Osteoblast (primary cell): ENCODE measurements around the gene SP110. TPM values are rescaled to one million over a fixed set of nuclear protein-coding genes. Genes with fewer than 3 reads are reported as not detected.

ENCODE experiments used
- DNase-seq: peaks from one replicate; pipeline ENCODE4 v3.0.0; 2011; ENCODE audit warnings: low spot score, mixed read lengths; ENCODE audit not compliant: insufficient read length; ENCODE audit errors: missing footprints
- H2AFZ ChIP-seq: 2 replicates; pipeline ENCODE4 v1.6.0; 2011; ENCODE audit warnings: mild to moderate bottlenecking, low read length
- H3K27ac ChIP-seq: 2 replicates; pipeline ENCODE4 v1.5.1; 2011; ENCODE audit warnings: mild to moderate bottlenecking, low read depth, low read length, moderate library complexity
- H3K27me3 ChIP-seq: 2 replicates; pipeline ENCODE4 v1.6.0; 2012; ENCODE audit warnings: mild to moderate bottlenecking, control low read depth, inconsistent platforms, low read length, moderate library complexity; ENCODE audit not compliant: insufficient read depth
- H3K36me3 ChIP-seq: 2 replicates; pipeline ENCODE4 v1.5.1; 2011; ENCODE audit warnings: mild to moderate bottlenecking, low read length, control low read depth, moderate library complexity; ENCODE audit not compliant: insufficient read depth
- H3K4me1 ChIP-seq: 2 replicates; pipeline ENCODE4 v1.5.1; 2011; ENCODE audit warnings: mild to moderate bottlenecking, low read length, control low read depth, moderate library complexity; ENCODE audit not compliant: insufficient read depth
- H3K4me2 ChIP-seq: 2 replicates; pipeline ENCODE4 v1.6.0; 2011; ENCODE audit warnings: mild to moderate bottlenecking, low read length; ENCODE audit not compliant: insufficient read depth
- H3K4me3 ChIP-seq: fragments of 200-600 bp; sonication (generic); 3 replicates; pipeline ENCODE4 v1.5.1; 2012; ENCODE audit warnings: mild to moderate bottlenecking, low read length, inconsistent platforms; ENCODE audit not compliant: insufficient read depth
- H3K79me2 ChIP-seq: 2 replicates; pipeline ENCODE4 v1.6.0; 2012; ENCODE audit warnings: mild to moderate bottlenecking, low read length, control low read depth, inconsistent platforms; ENCODE audit not compliant: insufficient read depth
- H3K9me3 ChIP-seq: 2 replicates; pipeline ENCODE4 v1.5.1; 2011; ENCODE audit warnings: low read depth, low read length, control low read depth
- H4K20me1 ChIP-seq: 2 replicates; pipeline ENCODE4 v1.6.0; 2012; ENCODE audit warnings: mild to moderate bottlenecking, low read length, control low read depth; ENCODE audit not compliant: insufficient read depth
- CTCF ChIP-seq: IDR thresholded peaks from 2 replicates; pipeline ENCODE4 v1.5.1; 2011; ENCODE audit warnings: mild to moderate bottlenecking, low read depth, low read length, moderate library complexity; ENCODE audit errors: extremely low read depth
- total RNA-seq: library from RNA; depleted of rRNA; stranded (reverse); fragments of >200 nt; gene quantifications from 2 replicates; pipeline ENCODE4 v1.2.3, GENCODE V29; 2012

The SP110 gene
- total RNA-seq, 1 donor = 15.9 TPM

DNA sequence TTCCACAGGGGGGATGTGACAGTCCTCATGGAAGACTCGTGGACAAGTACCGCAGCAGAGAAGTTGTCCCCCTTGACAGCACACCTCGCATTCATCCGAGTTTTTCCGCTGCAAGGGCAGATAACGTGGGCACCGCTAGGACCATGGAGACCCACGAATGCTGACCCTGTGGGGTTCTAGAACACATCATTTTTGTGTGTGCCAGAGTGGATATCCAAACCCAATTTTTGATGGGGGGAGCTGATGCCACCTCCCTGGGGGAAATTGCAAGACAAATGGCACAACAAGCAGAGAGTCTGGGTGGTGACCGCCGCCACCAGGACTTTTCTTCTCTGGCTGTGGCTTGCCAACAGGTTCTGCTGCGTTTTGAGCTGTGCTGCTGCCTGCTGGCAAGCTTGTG, 46.9 kb downstream of the SP110 start:
- Histone ChIP-seq H3K4me1 (no peaks in the 10 kb centered on the region), H3K4me2 (no peak overlapping the region), H3K4me3 (no peak overlapping the region), H3K27me3 (no peaks in the 10 kb centered on the region), H3K79me2 (no peaks in the 10 kb centered on the region), H3K27ac (no peak overlapping the region), H4K20me1 (no peaks in the 10 kb centered on the region), H3K9me3 (no peaks in the 10 kb centered on the region), H3K36me3 (no peaks in the 10 kb centered on the region), H2AFZ (no peak overlapping the region)
- no peak for TF ChIP-seq CTCF
- no peak for DNase-seq

GRCh38 chr2:230172156-230172555, 47.6 kb downstream of the SP110 start:
- Histone ChIP-seq H3K79me2 (no peaks in the 10 kb centered on the region), H3K36me3 (no peaks in the 10 kb centered on the region), H3K9me3 (no peaks in the 10 kb centered on the region), H3K27me3 (no peaks in the 10 kb centered on the region), H3K4me1 (no peaks in the 10 kb centered on the region), H2AFZ (no peak overlapping the region), H3K4me2 (no peak overlapping the region), H3K27ac (no peak overlapping the region), H3K4me3 (no peak overlapping the region), H4K20me1 (no peaks in the 10 kb centered on the region)
- DNase-seq = no peak
- no peak for TF ChIP-seq CTCF

- Histone ChIP-seq H3K4me3 (no peak overlapping the region), H3K9me3 (no peaks in the 10 kb centered on the region), H3K36me3 (no peaks in the 10 kb centered on the region), H3K4me1 (no peaks in the 10 kb centered on the region), H3K4me2 (no peak overlapping the region), H3K27ac (no peak overlapping the region), H3K79me2 (no peaks in the 10 kb centered on the region), H4K20me1 (no peaks in the 10 kb centered on the region), H3K27me3 (no peaks in the 10 kb centered on the region), H2AFZ (no peak overlapping the region)
- DNase-seq = no peak
- no peak for TF ChIP-seq CTCF
These were observed 49.3 kb downstream of the SP110 start for GRCh38 chr2:230170532-230170931.

DNA sequence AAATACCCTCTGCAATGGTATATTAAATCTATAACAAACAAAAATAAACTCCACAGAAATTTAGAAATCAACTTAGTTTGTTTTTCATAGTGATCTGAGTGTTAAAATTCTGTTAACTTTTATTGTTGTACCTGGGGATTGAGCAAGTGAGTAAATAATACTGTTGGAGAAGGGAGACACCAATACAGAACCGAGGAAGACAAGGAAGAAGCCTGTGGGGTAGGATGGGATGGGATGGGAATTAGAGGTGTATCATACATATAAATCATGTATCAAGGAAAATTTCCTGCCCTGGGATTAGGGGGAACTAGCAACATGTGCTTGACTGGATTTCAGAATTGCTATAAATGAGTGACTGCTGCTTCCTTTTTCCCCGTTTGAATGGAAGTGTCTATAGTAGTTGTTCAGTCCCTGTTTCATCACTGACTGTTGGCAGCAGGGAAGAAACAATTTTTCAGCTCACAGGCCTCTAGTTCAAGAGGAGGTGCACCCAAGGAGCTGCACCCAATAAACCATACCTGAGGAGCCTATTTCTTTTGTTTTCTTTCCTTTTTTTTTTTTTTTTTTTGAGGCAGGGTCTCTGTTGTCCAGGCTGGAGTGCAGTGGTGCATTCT, 53.1 kb downstream of the SP110 start:
- DNase-seq = no peak
- Histone ChIP-seq H3K36me3 (no peaks in the 10 kb centered on the region), H3K27me3 (no peaks in the 10 kb centered on the region), H3K27ac (no peak overlapping the region), H3K4me2 (no peak overlapping the region), H3K4me3 (no peak overlapping the region), H2AFZ (no peak overlapping the region), H3K4me1 (peaks cover under 1% of the 10 kb centered on the region), H3K9me3 (no peaks in the 10 kb centered on the region), H3K79me2 (no peaks in the 10 kb centered on the region), H4K20me1 (no peaks in the 10 kb centered on the region)
- no peak for TF ChIP-seq CTCF
